HG03108 (cell line): ENCODE results near the gene MAPK1IP1L.
"Not testable (repeated sequence)": the region's sequence is repeated elsewhere in the genome, so short reads cannot be mapped to it uniquely, and the experiment has no call there.

Source experiments
- ATAC-seq: cut with Tn5 transposase; IDR thresholded peaks from one replicate; pipeline ENCODE4 v1.9.1; 2021; ENCODE audit warnings: moderate library complexity; ENCODE audit not compliant: unreplicated experiment

Gene MAPK1IP1L

DNA sequence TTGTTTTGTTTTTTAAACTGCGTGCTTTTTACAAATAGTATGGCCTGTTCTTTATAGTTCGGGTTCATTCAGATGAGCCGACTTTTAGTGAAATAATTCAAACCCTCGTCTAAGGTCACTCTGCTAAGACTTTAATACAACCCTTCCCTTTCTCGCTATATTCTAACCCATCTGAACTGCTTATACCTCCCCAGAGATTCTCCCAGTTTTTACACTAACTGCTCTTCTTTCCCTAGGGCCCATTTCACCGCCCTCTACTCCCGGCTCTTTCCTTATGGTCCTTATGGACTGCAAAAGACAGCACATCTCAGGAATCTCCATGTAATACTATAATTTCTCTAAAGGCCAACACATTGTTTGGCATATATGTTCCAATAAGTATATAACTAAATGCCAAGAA is 2.1 kb downstream of the MAPK1IP1L start:
- no peak for ATAC-seq

- no peak for ATAC-seq
Observed at GRCh38 chr14:55054098-55054497, 2.7 kb downstream of the MAPK1IP1L start.

DNA sequence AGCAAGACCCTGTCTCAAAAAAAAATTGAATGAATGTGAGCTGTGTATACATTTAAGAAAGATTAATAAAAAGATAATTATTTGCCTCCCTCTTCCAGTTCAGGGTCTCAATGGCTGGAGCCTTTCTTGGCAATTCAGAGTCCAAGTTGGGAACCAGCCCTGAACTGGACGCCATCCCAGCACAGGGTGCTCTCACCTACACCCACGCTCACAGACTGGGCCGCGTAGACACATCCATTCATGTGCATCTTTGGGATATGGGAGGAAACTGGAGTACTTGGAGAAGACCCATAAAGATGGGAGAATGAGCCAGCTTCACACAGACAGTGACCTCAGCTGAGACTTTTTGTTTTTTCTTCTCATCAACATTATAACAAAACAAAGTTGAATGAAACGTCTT is 6.5 kb downstream of the MAPK1IP1L start:
- ATAC-seq: no peak

GRCh38 chr14:55059333-55059732 is 7.9 kb downstream of the MAPK1IP1L start:
- no peak for ATAC-seq

DNA sequence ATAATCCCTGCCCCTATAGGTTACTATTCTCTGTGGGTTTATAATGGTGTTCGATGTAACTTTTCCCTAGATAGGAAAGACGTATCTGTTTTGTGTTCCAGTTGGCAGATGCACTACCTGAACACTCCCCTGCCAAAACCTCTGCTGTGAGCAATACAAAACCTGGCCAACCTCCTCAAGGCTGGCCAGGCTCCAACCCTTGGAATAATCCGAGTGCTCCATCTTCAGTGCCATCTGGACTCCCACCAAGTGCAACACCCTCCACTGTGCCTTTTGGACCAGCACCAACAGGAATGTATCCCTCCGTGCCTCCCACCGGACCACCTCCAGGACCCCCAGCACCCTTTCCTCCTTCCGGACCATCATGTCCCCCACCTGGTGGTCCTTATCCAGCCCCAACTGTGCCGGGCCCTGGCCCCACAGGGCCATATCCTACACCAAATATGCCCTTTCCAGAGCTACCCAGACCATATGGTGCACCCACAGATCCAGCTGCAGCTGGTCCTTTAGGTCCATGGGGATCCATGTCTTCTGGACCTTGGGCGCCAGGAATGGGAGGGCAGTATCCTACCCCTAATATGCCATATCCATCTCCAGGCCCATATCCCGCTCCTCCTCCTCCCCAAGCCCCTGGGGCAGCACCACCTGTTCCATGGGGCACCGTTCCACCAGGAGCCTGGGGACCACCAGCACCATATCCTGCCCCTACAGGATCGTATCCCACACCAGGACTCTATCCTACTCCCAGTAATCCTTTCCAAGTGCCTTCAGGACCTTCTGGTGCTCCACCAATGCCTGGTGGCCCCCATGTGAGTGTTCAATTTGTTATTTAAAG is 11.3 kb downstream of the MAPK1IP1L start:
- ATAC-seq: no peak

- not testable (repeated sequence) for ATAC-seq
Observed at GRCh38 chr14:55064896-55065295, 13.4 kb downstream of the MAPK1IP1L start.

- ATAC-seq: no peak
Observed at GRCh38 chr14:55065411-55065810, 14.0 kb downstream of the MAPK1IP1L start.

DNA sequence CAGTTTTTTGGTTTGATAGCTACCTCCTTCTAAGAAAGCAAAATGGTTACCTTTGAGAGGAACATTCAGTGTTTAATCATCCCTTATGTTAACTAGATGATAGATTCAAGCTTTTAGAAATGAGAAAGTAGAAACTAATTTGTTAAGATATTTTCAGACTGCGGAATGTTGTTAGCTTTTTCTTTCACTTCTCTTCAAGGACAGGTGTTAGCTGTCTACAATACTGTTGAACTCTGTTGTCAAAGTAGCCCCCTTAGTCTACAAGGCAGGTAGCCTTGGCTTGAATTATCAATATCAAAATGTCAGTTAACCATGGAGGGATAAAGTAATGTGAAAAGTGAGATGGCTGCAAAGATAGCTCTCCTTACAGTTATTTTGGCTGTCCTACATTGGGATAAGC is 14.8 kb downstream of the MAPK1IP1L start:
- no peak for ATAC-seq

- ATAC-seq: no peak
Observed at GRCh38 chr14:55070981-55071411, 19.5 kb downstream of the MAPK1IP1L start.

DNA sequence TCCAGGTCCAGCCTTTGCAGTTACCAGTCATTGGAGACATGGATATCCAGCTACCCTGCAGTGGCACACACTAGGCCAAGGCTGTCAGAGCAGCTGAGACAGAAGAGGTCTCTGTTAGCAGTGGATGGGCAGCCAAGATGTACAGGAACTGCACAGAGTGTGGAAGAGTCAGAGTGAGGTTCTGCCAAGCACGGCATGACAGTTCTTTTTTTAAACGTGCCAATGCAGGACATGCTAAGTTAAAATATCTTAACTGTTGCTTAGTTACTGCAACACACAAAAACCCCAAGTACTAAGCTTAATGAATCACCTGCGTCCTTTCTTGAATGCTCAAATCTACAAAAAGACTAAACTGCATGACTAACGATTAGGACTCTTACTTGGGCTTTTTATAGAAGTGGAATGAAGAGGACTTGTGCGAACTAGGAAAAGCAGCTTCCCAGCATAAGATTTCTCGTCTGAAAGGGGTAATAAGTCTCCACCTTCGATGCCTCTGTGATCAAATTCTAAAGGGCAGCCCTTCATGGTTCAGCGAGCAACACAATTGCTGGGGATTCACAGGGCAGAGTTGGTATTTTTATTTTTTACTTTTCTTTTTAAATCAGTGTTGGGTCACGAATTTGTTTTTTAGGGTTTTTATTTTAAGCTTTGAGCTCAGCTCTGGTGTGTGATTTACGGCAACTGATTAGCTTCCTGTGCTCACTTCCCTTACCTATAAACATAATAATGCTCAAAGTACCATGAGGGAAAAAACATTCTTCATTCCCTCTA is 20.6 kb downstream of the MAPK1IP1L start:
- peak; percentile 53 for ATAC-seq

DNA sequence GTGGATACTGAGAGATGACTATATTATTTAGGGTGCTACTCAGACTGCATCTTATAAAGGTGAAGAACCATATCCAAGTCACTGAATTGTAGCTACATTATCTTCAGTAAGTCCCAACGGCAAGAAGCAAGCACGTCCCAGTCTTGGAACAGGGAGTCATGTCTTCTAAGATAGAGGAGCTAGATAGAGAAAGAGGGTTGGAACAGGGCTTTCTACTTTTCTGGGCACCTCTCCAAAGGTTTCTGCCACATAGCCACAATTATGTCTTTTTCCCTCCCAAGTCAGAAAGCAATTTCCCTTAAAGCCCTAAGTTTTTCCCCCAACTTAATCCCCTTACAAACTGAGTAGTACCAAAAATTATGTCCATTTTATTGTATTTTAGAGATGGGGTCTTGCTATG is 22.4 kb downstream of the MAPK1IP1L start:
- ATAC-seq: no peak

GRCh38 chr14:55074662-55075061 is 23.2 kb downstream of the MAPK1IP1L start:
- ATAC-seq: peak; percentile 37

- ATAC-seq: no peak
Observed at GRCh38 chr14:55075628-55076175, 24.3 kb downstream of the MAPK1IP1L start.

GRCh38 chr14:55077170-55078151 is 26.0 kb downstream of the MAPK1IP1L start:
- no peak for ATAC-seq

DNA sequence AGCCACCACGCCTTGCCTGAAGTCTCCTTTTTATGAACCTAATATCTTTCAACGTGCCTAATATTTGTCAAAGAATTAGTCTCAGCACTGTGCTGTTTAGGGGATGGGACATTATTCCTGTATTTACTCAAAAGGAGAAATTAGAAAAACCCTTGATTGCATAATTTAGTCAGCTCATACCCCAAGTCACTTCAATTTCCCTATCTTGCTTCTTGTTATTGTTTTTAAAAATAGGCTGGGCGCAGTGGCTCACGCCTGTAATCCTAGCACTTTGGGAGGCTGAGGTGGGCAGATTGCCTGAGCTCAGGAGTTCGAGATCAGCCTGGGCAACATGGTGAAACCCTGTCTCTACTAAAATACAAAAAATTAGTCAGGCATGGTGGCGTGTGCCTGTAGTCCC is 28.5 kb downstream of the MAPK1IP1L start:
- not testable (repeated sequence) for ATAC-seq

GRCh38 chr14:55084401-55085059 is 33.1 kb downstream of the MAPK1IP1L start:
- no peak for ATAC-seq

- no peak for ATAC-seq
Observed at GRCh38 chr14:55085060-55085660, 33.7 kb downstream of the MAPK1IP1L start.

DNA sequence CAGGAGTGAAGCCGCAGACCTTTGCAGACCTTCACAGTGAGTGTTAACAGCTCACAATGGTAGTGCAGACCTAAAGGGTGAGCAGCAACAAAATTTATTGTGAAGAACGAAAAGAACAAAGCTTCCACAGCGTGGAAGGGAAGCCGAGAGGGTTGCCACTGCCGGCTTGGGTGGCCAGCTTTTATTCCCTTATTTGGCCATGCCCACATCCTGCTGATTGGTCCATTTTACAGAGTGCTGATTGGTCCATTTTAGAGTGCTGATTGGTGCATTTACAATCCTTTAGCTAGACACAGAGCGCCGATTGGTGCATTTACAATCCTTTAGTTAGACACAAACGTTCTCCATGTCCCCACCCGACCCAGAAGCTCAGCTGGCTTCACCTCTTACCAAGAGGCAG is 35.5 kb downstream of the MAPK1IP1L start:
- ATAC-seq: no peak

GRCh38 chr14:55088356-55088755 is 36.9 kb downstream of the MAPK1IP1L start:
- ATAC-seq: no peak

GRCh38 chr14:55092341-55092740 is 40.9 kb downstream of the MAPK1IP1L start:
- no peak for ATAC-seq
